Glutamatergic neuron (in vitro differentiated cells): ENCODE measurements around the gene PHACTR2. TPM values are rescaled to one million over a fixed set of nuclear protein-coding genes. Genes with fewer than 3 reads are reported as not detected.

Source experiments
- total RNA-seq: library from RNA; stranded (reverse); fragmentation: NEBNext Ultra II Directional; extraction: Animal tissue kit (Norgen Biotek cat#: 25700); gene quantifications from one replicate; pipeline ENCODE4 v1.2.1, GENCODE V29; 2021; ENCODE audit not compliant: unreplicated experiment

The PHACTR2 gene
- total RNA-seq, 1 donor from 2014 or later: 9.7 TPM

Other genes starting within 250 kb of the PHACTR2 start
- gene ADAT2, start 227.3 kb upstream of the PHACTR2 start, total RNA-seq: 5.6 TPM
- gene PEX3, start 227.2 kb upstream of the PHACTR2 start, total RNA-seq: 12.0 TPM
- 19.2 TPM for gene FUCA2, start 166.2 kb upstream of the PHACTR2 start, total RNA-seq
- 17.0 TPM for gene LTV1, start 165.4 kb downstream of the PHACTR2 start, total RNA-seq
- not detected for gene ZC2HC1B, start 186.5 kb downstream of the PHACTR2 start, total RNA-seq